ENCODE data around the gene PPM1K. TPM values are rescaled to one million over a fixed set of nuclear protein-coding genes. Genes with fewer than 3 reads are reported as not detected.

Gene PPM1K
- polyA plus RNA-seq, 2 of the 4 experiments (the other 2 are of a cell fraction) = 0.85 to 2.4 TPM

GRCh38 chr4:88240297-88240714 lies 44.1 kb downstream of the PPM1K start:
- Histone ChIP-seq H3K4me1 (no peaks in the 10 kb centered on the region), H3K4me3 (no peak overlapping the region), H3K4me2 (no peak overlapping the region), H3K27ac (no peak overlapping the region), H3K9me3 (no peaks in the 10 kb centered on the region)
- ATAC-seq (no peak), DNase-seq (ENCODE audit: low read depth in 1 of 2, low spot score in 1 of 2) (no peak), FAIRE-seq (no peak)
- POLR2A ChIA-PET = no interaction called here
- TF ChIP-seq CHD2 (IDR thresholded peaks at IDR 0.05; ENCODE audit: low read length, partially characterized antibody) (no peak), ELK1 (IDR thresholded peaks at IDR 0.05; ENCODE audit: low read depth, low read length) (no peak), MYC (IDR thresholded peaks at IDR 0.05; ENCODE audit: borderline replicate concordance, low read length) (no peak), HOXB5 (CRISPR knock-in tag; IDR thresholded peaks at IDR 0.05) (no peak), RNF2 (IDR thresholded peaks at IDR 0.05; ENCODE audit: borderline replicate concordance, low read depth) (no peak), TFCP2L1 (CRISPR knock-in tag; IDR thresholded peaks at IDR 0.05) (no peak), JUN (IDR thresholded peaks at IDR 0.05) (no peak), POLR2AphosphoS2 (conservative IDR thresholded peaks at IDR 0.05; ENCODE audit: low read length) (no peak), JUNB (IDR thresholded peaks at IDR 0.05) (no peak)
- no CpG with 5 or more reads among the region's 1 CpG for WGBS (ENCODE audit: missing lambda C conversion rate)
- CTCF ChIA-PET = no interaction called here

- no peak for ATAC-seq
- ChIA-PET CTCF (no interaction called here), POLR2A (no interaction called here)
- Histone ChIP-seq H3K4me1 (no peaks in the 10 kb centered on the region), H3K27ac (no peak overlapping the region), H3K4me3 (no peak overlapping the region), H3K4me2 (no peak overlapping the region), H3K9me3 (peaks cover 2% of the 10 kb centered on the region; the same call in 1 of the 3 replicates)
- 69% methylated on average over 14 of the region's 14 CpGs for WGBS (ENCODE audit: missing lambda C conversion rate)
- no peak for DNase-seq (ENCODE audit: low read depth in 1 of 2, low spot score in 1 of 2)
- TF ChIP-seq BCL3 (IDR thresholded peaks at IDR 0.05) (no peak), HOXA7 (CRISPR knock-in tag; IDR thresholded peaks at IDR 0.05) (no peak), POLR2AphosphoS2 (conservative IDR thresholded peaks at IDR 0.05; ENCODE audit: low read length) (no peak), RARB (CRISPR knock-in tag; IDR thresholded peaks at IDR 0.05) (no peak), ESRRA (IDR thresholded peaks at IDR 0.05; ENCODE audit: borderline replicate concordance, low read length) (no peak), CHD2 (IDR thresholded peaks at IDR 0.05; ENCODE audit: low read length, partially characterized antibody) (no peak)
- no peak for FAIRE-seq
These were observed 53.2 kb downstream of the PPM1K start for GRCh38 chr4:88230969-88231771.

DNA sequence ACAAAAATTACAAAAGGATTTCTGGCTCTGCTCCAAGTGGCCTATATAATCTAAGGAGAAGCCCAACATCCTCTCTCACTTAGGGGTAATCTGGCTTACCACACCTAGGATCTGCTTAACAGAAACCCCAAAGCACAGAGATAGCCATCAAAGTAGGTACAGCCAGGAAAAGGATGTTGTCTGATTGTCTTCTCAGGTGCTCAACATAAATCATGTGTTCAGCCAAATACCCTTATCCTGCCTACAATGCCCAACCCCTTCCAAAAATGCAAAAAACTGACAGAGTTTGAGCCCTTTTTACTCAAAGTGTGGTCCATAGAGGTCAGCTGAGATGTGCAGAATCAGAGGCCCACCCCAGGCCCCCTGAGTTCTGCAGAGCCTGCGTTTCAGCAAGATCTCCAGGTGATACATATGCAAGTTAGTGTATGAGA lies 53.9 kb downstream of the PPM1K start:
- Histone ChIP-seq H3K27ac (no peak overlapping the region), H3K4me1 (no peaks in the 10 kb centered on the region), H3K4me2 (no peak overlapping the region), H3K9me3 (peaks cover 2% of the 10 kb centered on the region; the same call in 1 of the 3 replicates), H3K4me3 (no peak overlapping the region)
- 89% methylated on average over 1 of the region's 1 CpG for WGBS (ENCODE audit: missing lambda C conversion rate)
- no peak for TF ChIP-seq RAD21 (conservative IDR thresholded peaks at IDR 0.05 in 1 of 2, IDR thresholded peaks at IDR 0.05 in 1 of 2)
- TF ChIP-seq ELK1 (IDR thresholded peaks at IDR 0.05; ENCODE audit: low read depth, low read length) = no peak
- TF ChIP-seq SREBF2 (IDR thresholded peaks at IDR 0.05) = no peak
- TF ChIP-seq CEBPB (IDR thresholded peaks at IDR 0.05) = no peak
- TF ChIP-seq PHF8 (IDR thresholded peaks at IDR 0.05; ENCODE audit: borderline replicate concordance, low read depth) = no peak
- ChIA-PET POLR2A (no interaction called here), CTCF (no interaction called here)
- DNase-seq (ENCODE audit: low read depth in 1 of 2, low spot score in 1 of 2) (no peak), ATAC-seq (no peak), FAIRE-seq (no peak)
